Central memory CD8-positive, alpha-beta T cell (primary cell): ENCODE measurements around the gene PTPA.
"Not testable (repeated sequence)": the region's sequence is repeated elsewhere in the genome, so short reads cannot be mapped to it uniquely, and the experiment has no call there.

ENCODE experiments used
- ATAC-seq: fragments of 150-1000 bp; cut with Tn5 transposase; replicated peaks from 2 replicates; pipeline ENCODE4 v1.10.0; 2022; ENCODE audit warnings: mild to moderate bottlenecking, moderate FRiP score, moderate number of reproducible peaks; ENCODE audit not compliant: poor library complexity, severe bottlenecking; ENCODE audit errors: extremely low read depth
- DNase-seq, 2 donors: peaks; one replicate each; pipeline ENCODE4 v3.0.0; 2021; ENCODE audit warnings: low spot score in 2 of 2
- H3K27ac Mint-ChIP-seq: one replicate; pipeline ENCODE4 v1.8.0; 2022; ENCODE audit warnings: low read depth, mild to moderate bottlenecking, moderate library complexity, mixed read lengths
- H3K27me3 Mint-ChIP-seq: one replicate; pipeline ENCODE4 v1.8.0; 2022; ENCODE audit warnings: mixed read lengths
- H3K36me3 Mint-ChIP-seq: one replicate; pipeline ENCODE4 v1.8.0; 2022; ENCODE audit warnings: mild to moderate bottlenecking, moderate library complexity, mixed read lengths; ENCODE audit not compliant: insufficient read depth
- H3K4me1 Mint-ChIP-seq: one replicate; pipeline ENCODE4 v1.8.0; 2022; ENCODE audit warnings: mixed read lengths
- H3K4me3 Mint-ChIP-seq: one replicate; pipeline ENCODE4 v1.8.0; 2022; ENCODE audit warnings: mild to moderate bottlenecking, moderate library complexity, mixed read lengths
- H3K9me3 Mint-ChIP-seq: one replicate; pipeline ENCODE4 v1.8.0; 2022; ENCODE audit warnings: mixed read lengths

Gene PTPA

DNA sequence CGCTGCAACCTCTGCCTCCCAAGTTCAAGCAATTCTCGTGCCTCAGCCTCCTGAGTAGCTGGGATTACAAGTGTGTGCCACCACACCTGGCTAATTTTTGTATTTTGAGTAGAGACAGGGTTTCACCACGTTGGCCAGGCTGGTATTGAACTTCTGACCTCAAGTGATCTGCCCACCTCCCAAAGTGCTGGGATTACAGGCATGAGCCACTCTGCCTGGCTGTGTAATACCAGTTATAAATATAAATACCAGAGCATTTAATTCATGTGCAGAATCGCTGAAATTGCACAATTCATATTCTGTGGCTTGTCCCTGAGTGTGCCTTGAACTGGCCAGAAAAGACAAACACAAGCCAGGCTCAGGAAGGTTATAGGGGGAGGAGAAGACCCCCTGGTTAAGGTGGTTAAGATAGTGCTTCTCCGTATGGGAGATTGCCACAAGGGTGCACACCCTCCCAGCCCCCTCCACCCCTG is 52.0 kb downstream of the PTPA start:
- H3K9me3 Mint-ChIP-seq, DNase-seq, H3K27me3 Mint-ChIP-seq, H3K4me1 Mint-ChIP-seq, H3K4me3 Mint-ChIP-seq, ATAC-seq, H3K27ac Mint-ChIP-seq, H3K36me3 Mint-ChIP-seq: not testable (repeated sequence)

GRCh38 chr9:129163753-129164152 is 52.5 kb downstream of the PTPA start:
- no peak overlapping the region for H3K27ac Mint-ChIP-seq
- H3K4me1 Mint-ChIP-seq, result no peaks in the 10 kb centered on the region
- H3K36me3 Mint-ChIP-seq, result no peaks in the 10 kb centered on the region
- ATAC-seq (no peak), DNase-seq (no peak)
- no peaks in the 10 kb centered on the region for H3K27me3 Mint-ChIP-seq
- no peak overlapping the region for H3K4me3 Mint-ChIP-seq
- no peaks in the 10 kb centered on the region for H3K9me3 Mint-ChIP-seq

DNA sequence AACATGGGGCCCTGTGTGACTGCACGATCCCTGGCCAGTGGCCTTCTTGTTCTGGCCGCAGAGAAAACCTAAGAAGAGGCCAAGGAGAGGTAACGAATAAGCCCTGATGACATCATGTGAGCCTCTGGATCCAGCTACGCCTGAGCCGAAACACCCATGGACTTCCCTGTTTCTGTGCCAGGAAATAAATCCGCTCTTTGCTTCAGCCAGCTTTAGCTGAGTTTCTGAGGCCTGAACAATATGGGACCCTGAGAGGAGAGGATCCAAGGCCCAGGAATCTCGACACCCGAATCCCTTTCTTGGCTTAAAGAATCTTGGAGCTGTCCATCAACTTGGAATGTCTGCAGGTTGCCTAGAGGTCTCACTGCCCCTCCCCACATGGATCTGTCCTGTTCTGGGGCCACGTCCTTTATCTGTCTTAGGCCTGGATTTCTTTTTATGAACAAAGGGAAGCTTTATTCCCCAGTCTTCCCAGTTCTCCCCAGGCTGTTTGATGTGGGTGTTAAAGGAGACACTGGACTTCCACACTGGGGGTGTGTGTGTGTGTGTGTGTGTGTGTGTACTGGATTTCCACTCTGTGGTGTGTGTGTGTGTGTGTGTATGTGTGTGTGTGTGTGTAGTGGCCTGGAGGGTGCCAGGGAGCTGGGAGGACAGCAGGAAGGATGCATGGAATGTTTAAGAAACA is 53.2 kb downstream of the PTPA start:
- DNase-seq, result no peak
- no peak overlapping the region for H3K27ac Mint-ChIP-seq
- H3K4me3 Mint-ChIP-seq, result no peak overlapping the region
- no peaks in the 10 kb centered on the region for H3K4me1 Mint-ChIP-seq
- no peaks in the 10 kb centered on the region for H3K9me3 Mint-ChIP-seq
- H3K27me3 Mint-ChIP-seq, result no peaks in the 10 kb centered on the region
- no peaks in the 10 kb centered on the region for H3K36me3 Mint-ChIP-seq
- ATAC-seq, result no peak

GRCh38 chr9:129165198-129165597 is 54.0 kb downstream of the PTPA start:
- H3K27me3 Mint-ChIP-seq, result no peaks in the 10 kb centered on the region
- H3K4me1 Mint-ChIP-seq, result no peaks in the 10 kb centered on the region
- no peak overlapping the region for H3K4me3 Mint-ChIP-seq
- no peak for ATAC-seq
- no peaks in the 10 kb centered on the region for H3K36me3 Mint-ChIP-seq
- no peaks in the 10 kb centered on the region for H3K9me3 Mint-ChIP-seq
- no peak for DNase-seq
- no peak overlapping the region for H3K27ac Mint-ChIP-seq

- no peaks in the 10 kb centered on the region for H3K4me1 Mint-ChIP-seq
- DNase-seq (no peak), ATAC-seq (no peak)
- no peaks in the 10 kb centered on the region for H3K9me3 Mint-ChIP-seq
- H3K36me3 Mint-ChIP-seq, result no peaks in the 10 kb centered on the region
- peaks cover 11% of the 10 kb centered on the region for H3K27me3 Mint-ChIP-seq
- peak overlapping the region; percentile 18 for H3K4me3 Mint-ChIP-seq
- no peak overlapping the region for H3K27ac Mint-ChIP-seq
Measured at GRCh38 chr9:129166623-129167557, 55.7 kb downstream of the PTPA start.

DNA sequence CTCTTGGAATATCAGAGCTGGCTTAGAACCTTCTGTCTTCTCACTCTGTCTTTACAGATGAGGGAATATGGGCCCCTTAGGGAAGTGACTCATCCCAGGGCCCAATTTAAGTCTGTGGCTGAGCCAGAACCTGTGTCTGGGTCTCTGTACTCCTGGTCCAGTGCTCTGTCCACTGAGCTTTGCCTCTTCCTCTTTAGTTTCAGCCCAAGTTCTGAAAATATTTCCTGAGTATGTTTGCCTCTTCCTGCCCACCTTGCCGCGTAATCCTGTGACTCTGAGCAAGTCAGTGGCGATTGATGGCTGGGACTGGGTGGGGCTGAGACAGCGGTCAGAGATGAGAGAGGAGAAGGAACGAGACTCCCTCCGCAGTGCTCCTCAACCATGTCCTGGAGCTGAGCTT is 59.0 kb downstream of the PTPA start:
- no peak for ATAC-seq
- Mint-ChIP-seq H3K27ac (no peak overlapping the region), H3K36me3 (peaks cover under 1% of the 10 kb centered on the region)

DNA sequence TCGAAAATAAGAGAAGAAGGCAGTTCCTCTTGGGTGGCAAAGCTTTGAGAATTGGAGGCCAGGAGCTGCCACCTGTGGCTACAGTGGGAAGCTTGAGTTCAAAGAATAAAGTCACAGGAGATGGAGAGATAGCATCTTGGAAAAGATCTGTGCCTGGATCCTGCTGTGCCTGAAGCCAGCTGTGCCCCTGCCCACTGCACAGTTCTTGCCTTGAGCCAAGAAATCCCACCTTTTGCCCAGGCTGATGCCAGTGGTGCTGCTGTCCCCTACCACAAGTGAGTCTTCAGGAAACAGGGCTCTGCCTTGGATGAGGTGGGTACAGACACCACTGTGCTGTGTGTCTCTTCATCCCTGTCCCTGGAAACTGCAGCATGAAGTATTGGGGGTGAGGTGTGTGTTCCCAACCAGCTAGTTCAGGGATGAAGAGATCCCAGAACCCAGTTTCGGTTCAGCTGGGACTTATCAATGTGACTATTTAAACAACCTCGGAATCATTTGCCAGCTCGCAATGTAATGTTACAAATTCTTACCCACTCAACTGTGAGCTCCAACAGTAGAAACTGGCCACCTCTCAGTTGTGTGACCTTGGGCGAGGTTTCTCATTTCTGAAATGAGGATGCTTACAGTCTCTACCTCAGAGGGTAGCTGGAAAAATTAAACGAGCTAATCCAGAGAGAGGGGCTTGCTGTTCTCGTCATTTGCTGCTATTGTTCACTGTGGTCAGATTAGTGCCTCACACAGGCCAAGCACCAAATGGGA is 61.0 kb downstream of the PTPA start:
- H3K27ac Mint-ChIP-seq, result no peak overlapping the region
- H3K9me3 Mint-ChIP-seq, result no peaks in the 10 kb centered on the region
- no peak overlapping the region for H3K4me3 Mint-ChIP-seq
- ATAC-seq (no peak), DNase-seq (no peak)
- peaks cover 28% of the 10 kb centered on the region for H3K27me3 Mint-ChIP-seq
- H3K36me3 Mint-ChIP-seq, result peaks cover 6% of the 10 kb centered on the region
- H3K4me1 Mint-ChIP-seq, result peaks cover 7% of the 10 kb centered on the region

More for the DNA sequence above, 59.0 kb downstream of the PTPA start:
- H3K4me1 Mint-ChIP-seq, result peaks cover 2% of the 10 kb centered on the region
- H3K9me3 Mint-ChIP-seq, result no peaks in the 10 kb centered on the region
- H3K27me3 Mint-ChIP-seq, result peaks cover 28% of the 10 kb centered on the region
- DNase-seq, result no peak
- no peak overlapping the region for H3K4me3 Mint-ChIP-seq

DNA sequence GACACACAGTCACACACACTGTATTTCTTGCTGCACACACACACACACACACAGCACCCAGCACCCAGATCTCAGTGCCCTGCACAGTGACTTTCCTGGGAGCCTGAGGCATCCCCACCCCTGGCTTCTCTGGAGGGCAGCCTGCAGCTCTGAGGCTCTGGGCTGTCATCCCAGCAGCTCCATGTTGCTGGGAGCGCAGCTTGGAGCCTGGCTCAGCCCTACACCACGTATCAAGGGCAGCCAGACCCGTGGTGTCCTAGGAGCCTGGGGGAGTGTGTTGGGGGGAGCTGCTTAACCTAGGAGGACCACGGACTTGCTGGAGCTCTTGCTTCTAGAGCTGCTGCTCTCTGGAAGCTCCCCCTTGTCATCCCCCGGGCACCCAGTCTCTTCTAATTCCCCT is 61.6 kb downstream of the PTPA start:
- H3K4me3 Mint-ChIP-seq, result no peak overlapping the region
- DNase-seq (no peak), ATAC-seq (no peak)
- H3K4me1 Mint-ChIP-seq, result peaks cover 7% of the 10 kb centered on the region
- H3K36me3 Mint-ChIP-seq, result peaks cover 8% of the 10 kb centered on the region
- H3K27me3 Mint-ChIP-seq, result peaks cover 28% of the 10 kb centered on the region
- no peak overlapping the region for H3K27ac Mint-ChIP-seq
- no peaks in the 10 kb centered on the region for H3K9me3 Mint-ChIP-seq

DNA sequence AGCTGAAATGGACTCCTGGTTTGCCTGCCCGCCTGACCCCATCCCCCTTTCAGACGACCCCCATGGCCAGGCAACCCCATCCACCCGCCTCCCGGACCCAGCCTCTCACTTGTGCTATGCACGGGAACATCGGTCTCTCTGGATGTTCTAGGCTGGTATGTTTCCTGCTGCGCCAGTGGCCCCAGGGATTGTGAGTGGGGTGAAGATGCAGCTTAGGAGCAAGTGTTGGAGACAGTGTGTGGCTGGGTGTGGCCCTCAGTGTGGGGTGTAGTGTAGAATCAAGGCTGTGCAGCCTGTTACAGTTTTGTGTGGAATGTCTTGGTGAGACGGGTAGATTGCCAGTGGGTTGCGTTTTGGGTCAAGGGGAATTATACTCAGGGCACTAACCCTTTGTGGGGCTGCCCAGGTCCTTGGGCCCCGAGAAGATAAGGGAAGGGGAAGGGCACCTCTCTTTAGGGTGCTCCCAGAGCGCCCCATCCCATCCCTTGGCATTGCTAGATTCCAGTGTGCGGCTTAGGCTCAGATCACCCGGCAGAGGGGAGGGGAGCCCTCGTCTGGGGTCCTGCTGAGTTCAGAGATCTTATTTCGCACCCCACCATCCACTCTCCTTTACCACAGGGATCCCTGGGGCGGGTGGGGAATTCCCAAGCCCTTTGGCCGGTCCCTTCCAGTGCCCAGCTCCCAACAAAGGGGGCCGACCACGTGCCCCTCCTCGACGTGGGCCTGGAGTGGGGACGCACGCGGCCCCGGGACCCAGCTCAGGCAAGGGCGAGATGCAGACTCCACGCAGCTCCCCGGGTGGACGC is 62.3 kb downstream of the PTPA start:
- Mint-ChIP-seq H3K4me3 (peak overlapping the region; percentile 83), H3K4me1 (peaks cover 7% of the 10 kb centered on the region), H3K36me3 (peaks cover 12% of the 10 kb centered on the region), H3K9me3 (no peaks in the 10 kb centered on the region), H3K27me3 (peaks cover 28% of the 10 kb centered on the region), H3K27ac (no peak overlapping the region)
- ATAC-seq, result no peak
- no peak for DNase-seq

GRCh38 chr9:129174102-129174723 is 63.0 kb downstream of the PTPA start:
- peak overlapping the region; percentile 83 for H3K4me3 Mint-ChIP-seq
- ATAC-seq (no peak), DNase-seq (peak; percentile 68 to 77)
- peaks cover 12% of the 10 kb centered on the region for H3K36me3 Mint-ChIP-seq
- no peaks in the 10 kb centered on the region for H3K9me3 Mint-ChIP-seq
- H3K4me1 Mint-ChIP-seq, result peaks cover 7% of the 10 kb centered on the region
- peaks cover 28% of the 10 kb centered on the region for H3K27me3 Mint-ChIP-seq
- H3K27ac Mint-ChIP-seq, result peak overlapping the region; percentile 32

GRCh38 chr9:129174724-129175514 is 63.7 kb downstream of the PTPA start:
- H3K36me3 Mint-ChIP-seq, result peaks cover 12% of the 10 kb centered on the region
- H3K27ac Mint-ChIP-seq, result peak overlapping the region; percentile 68
- no peak for ATAC-seq
- no peaks in the 10 kb centered on the region for H3K9me3 Mint-ChIP-seq
- peak overlapping the region; percentile 83 for H3K4me3 Mint-ChIP-seq
- H3K27me3 Mint-ChIP-seq, result peaks cover 28% of the 10 kb centered on the region
- no peak for DNase-seq
- peaks cover 7% of the 10 kb centered on the region for H3K4me1 Mint-ChIP-seq
